HepG2 (cell line): ENCODE results near the gene STK38L. TPM values are rescaled to one million over a fixed set of nuclear protein-coding genes. Genes with fewer than 3 reads are reported as not detected.

Source experiments
- HNRNPK ChIP-seq: fragments of 200-400 bp; formaldehyde crosslinking; IDR thresholded peaks from 2 replicates; pipeline ENCODE4 v1.6.1; 2018; ENCODE audit warnings: low read length, low read depth, moderate library complexity, mild to moderate bottlenecking; ENCODE audit not compliant: poor library complexity, severe bottlenecking
- KLF13 ChIP-seq: sonication (generic); formaldehyde crosslinking; IDR thresholded peaks from 2 replicates; pipeline ENCODE4 v1.4.0; 2020; ENCODE audit warnings: mild to moderate bottlenecking, missing genetic modification reagents
- MAZ ChIP-seq, 2 experiments: sonication (generic) in 1 of 2; formaldehyde crosslinking in 1 of 2; IDR thresholded peaks; 2 replicates each; pipeline versions ENCODE4 v1.5.0 to v1.6.1; 2012 to 2020; ENCODE audit warnings: low read depth in 2 of 2, mild to moderate bottlenecking in 2 of 2, borderline replicate concordance in 1 of 2, improper control_type of control experiment in 1 of 2, low read length in 1 of 2, missing genetic modification reagents in 1 of 2, moderate library complexity in 1 of 2
- NFKBIZ ChIP-seq: IDR thresholded peaks from 2 replicates; pipeline ENCODE4 v1.6.1; 2018; ENCODE audit warnings: missing genetic modification reagents, missing compliant biosample characterization
- NR0B2 ChIP-seq: sonication (generic); formaldehyde crosslinking; IDR thresholded peaks from 2 replicates; pipeline ENCODE4 v1.4.0; 2020; ENCODE audit warnings: mild to moderate bottlenecking, missing genetic modification reagents
- RFXAP ChIP-seq: sonication (generic); formaldehyde crosslinking; IDR thresholded peaks from 2 replicates; pipeline ENCODE4 v1.4.0; 2020; ENCODE audit warnings: missing genetic modification reagents, borderline replicate concordance
- ZNF121 ChIP-seq: sonication (generic); formaldehyde crosslinking; IDR thresholded peaks from 2 replicates; pipeline ENCODE4 v1.5.0; 2020; ENCODE audit warnings: mild to moderate bottlenecking, missing genetic modification reagents
- ZNF597 ChIP-seq: sonication (generic); formaldehyde crosslinking; IDR thresholded peaks from 2 replicates; pipeline ENCODE4 v1.5.0; 2020; ENCODE audit warnings: missing genetic modification reagents
- ZNF614 ChIP-seq: IDR thresholded peaks from 2 replicates; pipeline ENCODE4 v1.6.1; 2018; ENCODE audit warnings: missing biosample characterization, missing genetic modification reagents, inconsistent platforms, borderline replicate concordance
- ZNF766 ChIP-seq: sonication (generic); formaldehyde crosslinking; IDR thresholded peaks from 2 replicates; pipeline ENCODE4 v1.5.0; 2020; ENCODE audit warnings: missing genetic modification reagents, borderline replicate concordance
- ZNF839 ChIP-seq: sonication (generic); formaldehyde crosslinking; IDR thresholded peaks from 2 replicates; pipeline ENCODE4 v1.4.0; 2020; ENCODE audit warnings: missing genetic modification reagents, mild to moderate bottlenecking, borderline replicate concordance
- polyA plus RNA-seq, 8 experiments: library from polyadenylated mRNA; depleted of rRNA in 3 of 8; stranded (reverse) in 7 of 8; unstranded in 1 of 8; fragments of >200 nt; fragmentation: Illumina TruSeq in 4 of 8; extraction: Trizol in 4 of 8; gene quantifications; 2 replicates each; pipeline versions ENCODE4 v1.2.1 to v1.2.3, GENCODE V29; 2011 to 2016; ENCODE audit warnings: low read depth in 4 of 8, missing spikeins in 1 of 8, mixed read lengths in 1 of 8; ENCODE audit not compliant: insufficient read depth in 1 of 8
- total RNA-seq, 5 experiments: library from RNA; depleted of rRNA; stranded (reverse); fragments of >200 nt; fragmentation: Illumina TruSeq; extraction: Trizol; gene quantifications; 2 replicates each; pipeline ENCODE4 v1.2.3, GENCODE V29; 2016; ENCODE audit warnings: low read depth in 1 of 5
- TF ChIP-seq, protein P1 (sequence below): sonication (generic); formaldehyde crosslinking; IDR thresholded peaks from 2 replicates; pipeline ENCODE4 v1.4.0; 2020; ENCODE audit warnings: mild to moderate bottlenecking, missing genetic modification reagents
- TF ChIP-seq, protein P2 (sequence below): sonication (generic); formaldehyde crosslinking; conservative IDR thresholded peaks from 2 replicates; pipeline ENCODE4 v1.8.0; 2022; ENCODE audit warnings: low read depth, missing genetic modification reagents
- TF ChIP-seq, protein P3 (sequence below): sonication (generic); formaldehyde crosslinking; IDR thresholded peaks from 2 replicates; pipeline ENCODE4 v1.9.0; 2021; ENCODE audit warnings: mild to moderate bottlenecking, missing genetic modification reagents

STK38L gene
- total and polyA plus RNA-seq, 2 of the 13 experiments (the other 11 are each of a cell fraction or from before 2014, with no cell fraction given): 6.1 to 26.4 TPM

GRCh38 chr12:27243804-27244688 lies at the start of gene STK38L (continued):
- TF ChIP-seq ZNF766 (CRISPR knock-in tag): peak; percentile 43; the same call in 1 of the 2 replicates
- TF ChIP-seq, protein P1, sequence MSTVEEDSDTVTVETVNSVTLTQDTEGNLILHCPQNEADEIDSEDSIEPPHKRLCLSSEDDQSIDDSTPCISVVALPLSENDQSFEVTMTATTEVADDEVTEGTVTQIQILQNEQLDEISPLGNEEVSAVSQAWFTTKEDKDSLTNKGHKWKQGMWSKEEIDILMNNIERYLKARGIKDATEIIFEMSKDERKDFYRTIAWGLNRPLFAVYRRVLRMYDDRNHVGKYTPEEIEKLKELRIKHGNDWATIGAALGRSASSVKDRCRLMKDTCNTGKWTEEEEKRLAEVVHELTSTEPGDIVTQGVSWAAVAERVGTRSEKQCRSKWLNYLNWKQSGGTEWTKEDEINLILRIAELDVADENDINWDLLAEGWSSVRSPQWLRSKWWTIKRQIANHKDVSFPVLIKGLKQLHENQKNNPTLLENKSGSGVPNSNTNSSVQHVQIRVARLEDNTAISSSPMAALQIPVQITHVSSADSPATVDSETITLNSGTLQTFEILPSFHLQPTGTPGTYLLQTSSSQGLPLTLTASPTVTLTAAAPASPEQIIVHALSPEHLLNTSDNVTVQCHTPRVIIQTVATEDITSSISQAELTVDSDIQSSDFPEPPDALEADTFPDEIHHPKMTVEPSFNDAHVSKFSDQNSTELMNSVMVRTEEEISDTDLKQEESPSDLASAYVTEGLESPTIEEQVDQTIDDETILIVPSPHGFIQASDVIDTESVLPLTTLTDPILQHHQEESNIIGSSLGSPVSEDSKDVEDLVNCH (CRISPR knock-in tag): no peak
- no peak for TF ChIP-seq HNRNPK
- TF ChIP-seq NR0B2 (CRISPR knock-in tag): 0 out of 2 replicates have a peak, but pooled peaks have one; percentile 59
- TF ChIP-seq RFXAP (CRISPR knock-in tag): peak; percentile 85; the same call in 1 of the 2 replicates
- TF ChIP-seq, protein P2, sequence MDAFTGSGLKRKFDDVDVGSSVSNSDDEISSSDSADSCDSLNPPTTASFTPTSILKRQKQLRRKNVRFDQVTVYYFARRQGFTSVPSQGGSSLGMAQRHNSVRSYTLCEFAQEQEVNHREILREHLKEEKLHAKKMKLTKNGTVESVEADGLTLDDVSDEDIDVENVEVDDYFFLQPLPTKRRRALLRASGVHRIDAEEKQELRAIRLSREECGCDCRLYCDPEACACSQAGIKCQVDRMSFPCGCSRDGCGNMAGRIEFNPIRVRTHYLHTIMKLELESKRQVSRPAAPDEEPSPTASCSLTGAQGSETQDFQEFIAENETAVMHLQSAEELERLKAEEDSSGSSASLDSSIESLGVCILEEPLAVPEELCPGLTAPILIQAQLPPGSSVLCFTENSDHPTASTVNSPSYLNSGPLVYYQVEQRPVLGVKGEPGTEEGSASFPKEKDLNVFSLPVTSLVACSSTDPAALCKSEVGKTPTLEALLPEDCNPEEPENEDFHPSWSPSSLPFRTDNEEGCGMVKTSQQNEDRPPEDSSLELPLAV (CRISPR knock-in tag): no peak
- TF ChIP-seq ZNF839 (CRISPR knock-in tag): peak; percentile 82; the same call in 1 of the 2 replicates
- TF ChIP-seq MAZ (IDR thresholded peaks at IDR 0.05; ENCODE audit: borderline replicate concordance, low read depth, low read length): peak; percentile 71
- TF ChIP-seq MAZ (CRISPR knock-in tag; IDR thresholded peaks at IDR 0.05; ENCODE audit: low read depth): peak; percentile 55
- no peak for TF ChIP-seq NFKBIZ (CRISPR knock-in tag)
- TF ChIP-seq, protein P3, sequence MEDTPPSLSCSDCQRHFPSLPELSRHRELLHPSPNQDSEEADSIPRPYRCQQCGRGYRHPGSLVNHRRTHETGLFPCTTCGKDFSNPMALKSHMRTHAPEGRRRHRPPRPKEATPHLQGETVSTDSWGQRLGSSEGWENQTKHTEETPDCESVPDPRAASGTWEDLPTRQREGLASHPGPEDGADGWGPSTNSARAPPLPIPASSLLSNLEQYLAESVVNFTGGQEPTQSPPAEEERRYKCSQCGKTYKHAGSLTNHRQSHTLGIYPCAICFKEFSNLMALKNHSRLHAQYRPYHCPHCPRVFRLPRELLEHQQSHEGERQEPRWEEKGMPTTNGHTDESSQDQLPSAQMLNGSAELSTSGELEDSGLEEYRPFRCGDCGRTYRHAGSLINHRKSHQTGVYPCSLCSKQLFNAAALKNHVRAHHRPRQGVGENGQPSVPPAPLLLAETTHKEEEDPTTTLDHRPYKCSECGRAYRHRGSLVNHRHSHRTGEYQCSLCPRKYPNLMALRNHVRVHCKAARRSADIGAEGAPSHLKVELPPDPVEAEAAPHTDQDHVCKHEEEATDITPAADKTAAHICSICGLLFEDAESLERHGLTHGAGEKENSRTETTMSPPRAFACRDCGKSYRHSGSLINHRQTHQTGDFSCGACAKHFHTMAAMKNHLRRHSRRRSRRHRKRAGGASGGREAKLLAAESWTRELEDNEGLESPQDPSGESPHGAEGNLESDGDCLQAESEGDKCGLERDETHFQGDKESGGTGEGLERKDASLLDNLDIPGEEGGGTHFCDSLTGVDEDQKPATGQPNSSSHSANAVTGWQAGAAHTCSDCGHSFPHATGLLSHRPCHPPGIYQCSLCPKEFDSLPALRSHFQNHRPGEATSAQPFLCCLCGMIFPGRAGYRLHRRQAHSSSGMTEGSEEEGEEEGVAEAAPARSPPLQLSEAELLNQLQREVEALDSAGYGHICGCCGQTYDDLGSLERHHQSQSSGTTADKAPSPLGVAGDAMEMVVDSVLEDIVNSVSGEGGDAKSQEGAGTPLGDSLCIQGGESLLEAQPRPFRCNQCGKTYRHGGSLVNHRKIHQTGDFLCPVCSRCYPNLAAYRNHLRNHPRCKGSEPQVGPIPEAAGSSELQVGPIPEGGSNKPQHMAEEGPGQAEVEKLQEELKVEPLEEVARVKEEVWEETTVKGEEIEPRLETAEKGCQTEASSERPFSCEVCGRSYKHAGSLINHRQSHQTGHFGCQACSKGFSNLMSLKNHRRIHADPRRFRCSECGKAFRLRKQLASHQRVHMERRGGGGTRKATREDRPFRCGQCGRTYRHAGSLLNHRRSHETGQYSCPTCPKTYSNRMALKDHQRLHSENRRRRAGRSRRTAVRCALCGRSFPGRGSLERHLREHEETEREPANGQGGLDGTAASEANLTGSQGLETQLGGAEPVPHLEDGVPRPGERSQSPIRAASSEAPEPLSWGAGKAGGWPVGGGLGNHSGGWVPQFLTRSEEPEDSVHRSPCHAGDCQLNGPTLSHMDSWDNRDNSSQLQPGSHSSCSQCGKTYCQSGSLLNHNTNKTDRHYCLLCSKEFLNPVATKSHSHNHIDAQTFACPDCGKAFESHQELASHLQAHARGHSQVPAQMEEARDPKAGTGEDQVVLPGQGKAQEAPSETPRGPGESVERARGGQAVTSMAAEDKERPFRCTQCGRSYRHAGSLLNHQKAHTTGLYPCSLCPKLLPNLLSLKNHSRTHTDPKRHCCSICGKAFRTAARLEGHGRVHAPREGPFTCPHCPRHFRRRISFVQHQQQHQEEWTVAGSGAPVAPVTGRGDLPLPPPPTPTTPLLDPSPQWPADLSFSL (CRISPR knock-in tag): no peak
- no peak for TF ChIP-seq ZNF597 (CRISPR knock-in tag)
- no peak for TF ChIP-seq ZNF121 (CRISPR knock-in tag)
- no peak for TF ChIP-seq KLF13 (CRISPR knock-in tag)
- TF ChIP-seq ZNF614: peak; percentile 39; the same call in 1 of the 2 replicates
